Adrenal gland (tissue), 12 donors: Measurements from ENCODE around the gene ZP3. TPM values are rescaled to one million over a fixed set of nuclear protein-coding genes. Genes with fewer than 3 reads are reported as not detected.
"Not testable (repeated sequence)": the region's sequence is repeated elsewhere in the genome, so short reads cannot be mapped to it uniquely, and the experiment has no call there.

Experiments used
- DNase-seq, 7 donors: peaks; one replicate each; pipeline ENCODE4 v3.0.0-alpha.2; 2019 to 2020
- H3K27ac ChIP-seq, 5 donors: fragments of 200-600 bp; sonication (generic) in 4 of 5; 1 replicate in 3 of 5; 2 replicates in 2 of 5; pipeline versions ENCODE4 v1.5.1 to v1.8.0; 2016 to 2020; ENCODE audit warnings: mild to moderate bottlenecking in 1 of 5
- H3K27me3 ChIP-seq: fragments of 200-600 bp; 2 replicates; pipeline ENCODE4 v1.8.0; 2021
- H3K36me3 ChIP-seq, 2 donors: fragments of 200-600 bp; replicated peaks in 1 of 2; 1 replicate in 1 of 2; 2 replicates in 1 of 2; pipeline versions ENCODE4 v1.5.1 to v1.8.0; 2018 to 2022
- H3K4me1 ChIP-seq, 2 donors: fragments of 200-600 bp; replicated peaks in 1 of 2; 1 replicate in 1 of 2; 2 replicates in 1 of 2; pipeline versions ENCODE4 v1.5.1 to v1.8.0; 2018 to 2021
- H3K4me3 ChIP-seq, 4 donors: fragments of 200-600 bp; sonication (generic) in 3 of 4; one replicate each; pipeline ENCODE4 v1.5.1; 2016 to 2018
- H3K9me3 ChIP-seq, 3 donors: fragments of 200-600 bp; sonication (generic) in 1 of 3; replicated peaks in 1 of 3; 1 replicate in 2 of 3; 2 replicates in 1 of 3; pipeline versions ENCODE4 v1.5.1 to v1.8.0; 2016 to 2021
- POLR2A ChIP-seq, 2 donors: fragments of 450-650 bp; IDR thresholded peaks; one replicate each; pipeline ENCODE4 v1.6.1; 2017; ENCODE audit warnings: antibody characterized with exemption in 2 of 2, mild to moderate bottlenecking in 2 of 2, moderate library complexity in 1 of 2
- WGBS, 4 donors: extraction: QIAGEN DNeasy Blood & Tissue Kit in 2 of 4; methylation state at CpG; one replicate each; pipeline versions ENCODE4 v1.1.5 to v1.1.7; 2013 to 2017; 5-methylcytosine and 5-hydroxymethylcytosine counted together
- intact Hi-C, 2 donors: fragments of 100-400 bp; cut with DNase I; formaldehyde crosslinking; loops; one replicate each; pipeline versions ENCODE4 v1.14.1 to v1.15.0; 2022 to 2023
- polyA plus RNA-seq, 3 donors: library from polyadenylated mRNA; stranded (reverse); fragments of 200-250 nt in 2 of 3; fragments of 350-450 nt in 1 of 3; fragmentation: Illumina TruSeq in 1 of 3; extraction: RNeasy Lipid Tissue Mini Kit (QIAGEN cat#74804) in 1 of 3; gene quantifications; one replicate each; pipeline ENCODE4 v1.2.3, GENCODE V29; 2013 to 2014
- total RNA-seq, 9 donors: library from RNA; depleted of rRNA in 4 of 9; stranded (reverse); fragments of >200 nt in 4 of 9; fragments of 120-200 nt in 1 of 9; fragmentation: NEBNext Ultra II Directional in 1 of 9; extraction: Animal tissue kit (Norgen Biotek cat#: 25700) in 1 of 9; gene quantifications; one replicate each; pipeline versions ENCODE4 v1.1.0 to v1.2.4, GENCODE V29; 2013 to 2023
- TF ChIP-seq, protein P1 (sequence below), 6 experiments: fragments of 450-650 bp in 4 of 6; fragments of 200-600 bp in 2 of 6; sonication (generic) in 1 of 6; IDR thresholded peaks; 1 replicate in 5 of 6; 2 replicates in 1 of 6; pipeline versions ENCODE4 v1.5.1 to v1.8.0; 2016 to 2021; ENCODE audit warnings: antibody characterized with exemption in 6 of 6, mild to moderate bottlenecking in 2 of 6, moderate library complexity in 1 of 6
- donor health status: healthy with polysubstance abuse.
- donor health status: Bipolar disorder and iron deficiency.
- donor health status: DM: yes; HTN: yes; CAD: no.
- donor health status: DM: no; HTN: no; CAD: no.
- donor health status: DM: no; HTN: no; CAD: no.
- donor health status: DM: yes; HTN: yes; CAD: no.

The ZP3 gene
- total and polyA plus RNA-seq, 12 donors: 2.2 to 21.3 (median 6.8) TPM

DNA sequence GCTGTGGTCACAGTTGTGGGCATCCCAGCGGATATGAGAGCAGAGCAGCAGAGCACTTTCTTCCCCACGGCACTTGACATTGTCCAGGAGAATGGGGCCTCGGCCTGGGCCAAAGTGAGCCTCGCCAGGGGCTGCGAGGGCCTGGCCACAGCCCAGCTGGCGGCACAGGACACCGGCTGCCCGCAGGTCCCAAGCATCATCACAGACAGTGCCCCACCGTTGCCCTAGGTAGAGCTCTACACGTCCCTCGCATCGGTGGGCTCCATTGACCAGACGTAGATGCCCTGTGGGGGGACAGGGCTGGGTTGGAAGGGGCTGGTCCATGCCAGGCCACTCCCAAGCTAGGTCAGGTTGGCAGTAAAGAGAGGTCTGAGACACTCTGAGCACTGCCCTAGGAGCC, 34.7 kb upstream of the ZP3 start:
- intact Hi-C loops: no loop called here
- H3K27me3 ChIP-seq: no peaks in the 10 kb centered on the region
- H3K4me1 ChIP-seq: peaks cover 9 to 12% of the 10 kb centered on the region in 2 donors
- DNase-seq: no peak
- H3K27ac ChIP-seq: no peak overlapping the region
- H3K9me3 ChIP-seq: no peaks in the 10 kb centered on the region
- H3K36me3 ChIP-seq: no peaks in the 10 kb centered on the region
- WGBS, 4 donors: 80 to 100% (median 97%) methylated on average over 1 to 13 of the region's 13 CpGs
- TF ChIP-seq, protein P1, sequence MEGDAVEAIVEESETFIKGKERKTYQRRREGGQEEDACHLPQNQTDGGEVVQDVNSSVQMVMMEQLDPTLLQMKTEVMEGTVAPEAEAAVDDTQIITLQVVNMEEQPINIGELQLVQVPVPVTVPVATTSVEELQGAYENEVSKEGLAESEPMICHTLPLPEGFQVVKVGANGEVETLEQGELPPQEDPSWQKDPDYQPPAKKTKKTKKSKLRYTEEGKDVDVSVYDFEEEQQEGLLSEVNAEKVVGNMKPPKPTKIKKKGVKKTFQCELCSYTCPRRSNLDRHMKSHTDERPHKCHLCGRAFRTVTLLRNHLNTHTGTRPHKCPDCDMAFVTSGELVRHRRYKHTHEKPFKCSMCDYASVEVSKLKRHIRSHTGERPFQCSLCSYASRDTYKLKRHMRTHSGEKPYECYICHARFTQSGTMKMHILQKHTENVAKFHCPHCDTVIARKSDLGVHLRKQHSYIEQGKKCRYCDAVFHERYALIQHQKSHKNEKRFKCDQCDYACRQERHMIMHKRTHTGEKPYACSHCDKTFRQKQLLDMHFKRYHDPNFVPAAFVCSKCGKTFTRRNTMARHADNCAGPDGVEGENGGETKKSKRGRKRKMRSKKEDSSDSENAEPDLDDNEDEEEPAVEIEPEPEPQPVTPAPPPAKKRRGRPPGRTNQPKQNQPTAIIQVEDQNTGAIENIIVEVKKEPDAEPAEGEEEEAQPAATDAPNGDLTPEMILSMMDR (IDR thresholded peaks at IDR 0.05): no peak
- TF ChIP-seq POLR2A (IDR thresholded peaks at IDR 0.05): no peak
- no peak overlapping the region for H3K4me3 ChIP-seq

DNA sequence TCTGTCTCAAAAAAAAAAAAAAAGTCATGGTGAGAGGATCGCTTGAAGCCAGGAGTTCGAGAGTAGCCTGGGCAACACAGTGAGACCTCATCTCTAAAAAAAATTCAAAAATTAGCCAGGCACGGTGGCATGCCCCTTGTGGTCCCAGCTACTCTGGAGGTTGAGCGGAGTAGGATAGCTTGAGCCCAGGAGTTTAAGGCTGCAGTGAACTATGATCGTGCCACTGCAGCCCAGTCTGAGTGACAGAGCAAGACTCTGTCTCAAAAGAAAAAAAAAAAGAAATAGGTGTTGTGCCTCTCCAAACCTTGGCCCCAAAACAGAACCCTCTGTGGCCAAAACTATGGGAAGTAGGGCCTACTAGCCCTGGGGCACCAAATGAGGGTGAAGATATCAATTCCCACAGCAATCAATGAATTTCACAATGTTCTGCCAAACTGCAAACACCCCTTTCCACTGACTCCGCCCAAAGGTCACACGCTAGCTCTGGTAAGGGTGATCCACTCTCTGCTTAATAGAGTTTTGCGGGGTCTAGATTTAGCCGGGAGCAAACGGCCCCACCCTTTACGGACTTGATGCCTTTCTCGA, 32.1 kb upstream of the ZP3 start:
- Histone ChIP-seq H3K36me3 (no peaks in the 10 kb centered on the region), H3K27me3 (no peaks in the 10 kb centered on the region), H3K4me1 (peaks cover 19 to 20% of the 10 kb centered on the region in 2 donors), H3K4me3 (peak overlapping the region in 2 of 4 donors; percentile 42 to 68), H3K27ac (peak overlapping the region; percentile 46 to 93 (median 81)), H3K9me3 (no peaks in the 10 kb centered on the region)
- no peak for DNase-seq
- intact Hi-C loops: no loop called here
- WGBS, 4 donors: 33 to 56% (median 35%) methylated on average over 7 to 12 of the region's 12 CpGs
- TF ChIP-seq POLR2A (IDR thresholded peaks at IDR 0.05): no peak
- TF ChIP-seq, protein P1 (IDR thresholded peaks at IDR 0.05): no peak

DNA sequence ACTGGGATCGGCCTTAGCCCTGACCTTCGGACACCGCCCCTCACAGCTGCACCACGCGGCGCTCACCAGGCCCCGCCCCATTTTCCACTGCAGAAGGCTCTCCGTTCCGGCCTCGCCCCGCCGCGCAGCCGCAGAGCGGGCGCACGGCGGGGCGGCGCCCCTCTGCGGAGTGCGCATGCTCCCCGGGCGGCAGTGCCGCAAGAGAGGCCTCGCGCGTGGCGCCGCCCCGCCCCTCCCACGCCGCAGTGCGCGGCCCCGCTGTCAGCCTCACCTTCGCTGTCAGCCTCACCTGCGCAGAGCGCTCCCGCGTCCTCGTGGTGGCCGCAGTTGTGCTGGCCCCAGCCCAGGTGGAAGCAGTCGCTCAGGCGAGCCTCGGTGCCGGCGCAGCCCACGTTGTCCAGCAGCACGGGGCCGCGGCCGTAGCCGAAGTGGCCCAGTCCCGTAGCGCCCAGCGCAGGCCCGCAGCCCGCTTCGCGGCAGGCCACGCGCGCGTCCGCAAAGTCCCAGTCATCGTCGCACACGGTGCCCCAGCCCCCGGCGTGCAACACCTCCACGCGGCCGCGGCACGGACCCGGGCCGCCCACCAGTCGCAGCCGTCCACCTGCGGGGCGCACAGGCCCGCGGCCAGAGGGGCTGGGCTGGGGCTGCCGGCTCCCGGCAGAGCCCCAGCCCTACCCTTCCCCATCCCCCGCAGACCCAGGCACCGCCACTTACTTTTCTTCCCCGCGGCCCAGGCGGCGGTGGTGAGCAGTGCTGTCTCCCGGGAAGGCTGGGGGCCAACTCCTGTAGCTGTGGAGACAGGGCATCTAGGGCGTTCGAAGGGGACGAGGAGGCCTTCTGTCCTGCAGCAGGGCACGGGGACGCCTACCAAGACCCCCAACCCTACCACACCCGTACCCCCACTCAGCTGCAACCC, 31.4 kb upstream of the ZP3 start:
- 2 to 12% (median 2%) methylated on average over 8 to 99 of the region's 99 CpGs for WGBS, 4 donors
- Histone ChIP-seq H3K9me3 (no peaks in the 10 kb centered on the region), H3K36me3 (no peaks in the 10 kb centered on the region), H3K27ac (peak overlapping the region; percentile 46 to 93 (median 81)), H3K27me3 (no peaks in the 10 kb centered on the region), H3K4me3 (peak overlapping the region; percentile 3 to 68 (median 35)), H3K4me1 (peaks cover 23% of the 10 kb centered on the region in 2 donors)
- peak; percentile 67 to 83 for TF ChIP-seq POLR2A (IDR thresholded peaks at IDR 0.05)
- TF ChIP-seq, protein P1 (IDR thresholded peaks at IDR 0.05): peak in 2 of 6 experiments; percentile 12 to 22
- intact Hi-C loops: no loop called here
- DNase-seq: peak; percentile 95 to 97 (median 96)

DNA sequence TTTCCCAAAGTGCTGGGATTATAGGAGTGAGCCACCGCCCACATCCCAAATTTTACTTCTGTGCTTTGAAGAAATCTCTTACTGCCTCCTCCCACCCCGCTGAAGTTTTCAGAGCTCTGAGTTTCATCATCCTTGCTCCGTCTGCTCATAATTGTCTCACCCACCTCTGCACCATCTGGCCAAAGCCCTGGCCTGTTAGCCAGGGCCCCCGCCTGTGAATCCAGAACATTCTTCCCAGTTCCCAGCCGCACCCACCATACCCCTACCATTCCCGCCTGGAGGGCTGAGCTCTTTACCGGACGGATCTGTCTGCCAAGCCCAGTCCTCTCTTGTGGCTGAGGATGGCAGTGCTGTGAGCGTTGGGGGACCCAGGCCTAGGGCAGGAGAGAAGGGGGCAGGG, 29.8 kb upstream of the ZP3 start:
- WGBS, 4 donors: 86 to 94% (median 90%) methylated on average over 6 to 9 of the region's 9 CpGs
- DNase-seq: no peak

DNA sequence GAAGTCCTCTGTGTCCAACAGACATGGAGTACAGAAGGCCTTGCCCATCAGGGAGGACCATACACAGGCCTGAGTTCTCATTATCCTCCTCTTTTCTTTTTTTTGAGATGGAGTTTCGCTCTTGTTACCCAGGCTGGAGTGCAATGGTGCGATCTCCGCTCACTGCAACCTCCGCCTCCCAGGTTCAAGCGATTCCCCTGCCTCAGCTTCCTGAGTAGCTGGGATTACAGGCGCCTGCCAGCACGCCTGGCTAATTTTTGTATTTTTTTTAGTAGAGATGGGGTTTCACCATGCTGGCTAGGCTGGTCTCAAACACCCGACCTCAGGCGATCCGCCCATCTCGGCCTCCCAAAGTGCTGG, 29.2 kb upstream of the ZP3 start:
- H3K27me3 ChIP-seq, intact Hi-C loops, H3K27ac ChIP-seq, H3K4me3 ChIP-seq, H3K9me3 ChIP-seq, DNase-seq, H3K36me3 ChIP-seq: not testable (repeated sequence)
- WGBS, 4 donors: 86 to 96% (median 91%) methylated on average over 11 of the region's 11 CpGs
- peaks cover 19 to 23% of the 10 kb centered on the region in 2 donors for H3K4me1 ChIP-seq

More for the DNA sequence above, 29.8 kb upstream of the ZP3 start:
- Histone ChIP-seq H3K27ac (no peak overlapping the region), H3K4me1 (peaks cover 19 to 23% of the 10 kb centered on the region in 2 donors), H3K36me3 (no peaks in the 10 kb centered on the region), H3K9me3 (no peaks in the 10 kb centered on the region), H3K27me3 (no peaks in the 10 kb centered on the region), H3K4me3 (no peak overlapping the region)
- intact Hi-C loops: no loop called here
- TF ChIP-seq, protein P1 (IDR thresholded peaks at IDR 0.05): no peak
- TF ChIP-seq POLR2A (IDR thresholded peaks at IDR 0.05): no peak
